Type B pancreatic cell (in vitro differentiated cells): ENCODE data around the gene VAPB. TPM values are rescaled to one million over a fixed set of nuclear protein-coding genes. Genes with fewer than 3 reads are reported as not detected.

Experiments used
- DNase-seq: peaks from one replicate; pipeline ENCODE4 v3.0.0; 2021; ENCODE audit warnings: mixed read lengths; ENCODE audit not compliant: unreplicated experiment; ENCODE audit errors: extremely low spot score
- H3K27ac Mint-ChIP-seq: 2 replicates; pipeline ENCODE4 v1.8.0; 2021; ENCODE audit warnings: mild to moderate bottlenecking, mixed read lengths
- H3K27me3 Mint-ChIP-seq: 2 replicates; pipeline ENCODE4 v1.8.0; 2021; ENCODE audit warnings: mixed read lengths
- H3K36me3 Mint-ChIP-seq: 2 replicates; pipeline ENCODE4 v1.8.0; 2021; ENCODE audit warnings: mixed read lengths
- H3K4me1 Mint-ChIP-seq: one replicate; pipeline ENCODE4 v1.8.0; 2021; ENCODE audit warnings: mixed read lengths; ENCODE audit not compliant: unreplicated experiment
- H3K4me3 Mint-ChIP-seq: 2 replicates; pipeline ENCODE4 v1.8.0; 2021; ENCODE audit warnings: mild to moderate bottlenecking, mixed read lengths
- H3K9me3 Mint-ChIP-seq: 2 replicates; pipeline ENCODE4 v1.8.0; 2021; ENCODE audit warnings: mixed read lengths
- CTCF ChIP-seq: fragments of 200-600 bp; sonication (generic); conservative IDR thresholded peaks from 2 replicates; pipeline ENCODE4 v1.5.0; 2021; ENCODE audit warnings: antibody characterized with exemption, mild to moderate bottlenecking
- total RNA-seq: library from RNA; stranded (reverse); gene quantifications from 2 replicates; pipeline ENCODE4 v1.2.1, GENCODE V29; 2021; ENCODE audit warnings: low replicate concordance

Gene VAPB
- total RNA-seq, 1 donor from 2014 or later: 58.9 TPM

GRCh38 chr20:58458342-58459057 lies 69.5 kb downstream of the VAPB start:
- Mint-ChIP-seq H3K4me1 (peaks cover 28% of the 10 kb centered on the region), H3K36me3 (peaks cover 16% of the 10 kb centered on the region), H3K9me3 (peaks cover 12% of the 10 kb centered on the region), H3K4me3 (no peak overlapping the region), H3K27me3 (no peaks in the 10 kb centered on the region), H3K27ac (no peak overlapping the region)
- DNase-seq: no peak
- TF ChIP-seq CTCF: no peak

- no peak for TF ChIP-seq CTCF
- no peak for DNase-seq
- Mint-ChIP-seq H3K4me1 (peaks cover 32% of the 10 kb centered on the region), H3K9me3 (peaks cover 7% of the 10 kb centered on the region), H3K27ac (no peak overlapping the region), H3K4me3 (no peak overlapping the region), H3K36me3 (peaks cover 12% of the 10 kb centered on the region), H3K27me3 (no peaks in the 10 kb centered on the region)
These were observed 70.2 kb downstream of the VAPB start for GRCh38 chr20:58459058-58459750.

GRCh38 chr20:58461104-58461503 lies 72.1 kb downstream of the VAPB start:
- Mint-ChIP-seq H3K36me3 (peaks cover 5% of the 10 kb centered on the region), H3K27me3 (no peaks in the 10 kb centered on the region), H3K4me1 (peaks cover 40% of the 10 kb centered on the region), H3K27ac (no peak overlapping the region), H3K4me3 (no peak overlapping the region), H3K9me3 (no peaks in the 10 kb centered on the region)
- no peak for TF ChIP-seq CTCF
- no peak for DNase-seq

- no peak for DNase-seq
- peaks cover 37% of the 10 kb centered on the region for H3K4me1 Mint-ChIP-seq
- no peaks in the 10 kb centered on the region for H3K27me3 Mint-ChIP-seq
- H3K4me3 Mint-ChIP-seq: no peak overlapping the region
- no peak for TF ChIP-seq CTCF
- no peaks in the 10 kb centered on the region for H3K9me3 Mint-ChIP-seq
- H3K27ac Mint-ChIP-seq: no peak overlapping the region
- peaks cover under 1% of the 10 kb centered on the region for H3K36me3 Mint-ChIP-seq
These were observed 72.9 kb downstream of the VAPB start for GRCh38 chr20:58461899-58462298.

GRCh38 chr20:58463256-58463655 lies 74.2 kb downstream of the VAPB start:
- no peak for DNase-seq
- Mint-ChIP-seq H3K27me3 (no peaks in the 10 kb centered on the region), H3K4me1 (peaks cover 32% of the 10 kb centered on the region), H3K4me3 (no peak overlapping the region), H3K27ac (no peak overlapping the region), H3K36me3 (no peaks in the 10 kb centered on the region), H3K9me3 (no peaks in the 10 kb centered on the region)
- TF ChIP-seq CTCF: no peak
